GM23338 (cell line): ENCODE data around the gene SH3BGR. TPM values are rescaled to one million over a fixed set of nuclear protein-coding genes. Genes with fewer than 3 reads are reported as not detected.

Experiments
- ATAC-seq: fragments of 200-7000 bp; cut with Tn5 transposase; 3 replicates; pipeline ENCODE4 v1.9.1; 2020
- DNase-seq: peaks from one replicate; pipeline ENCODE4 v3.0.0-alpha.2; 2015; ENCODE audit warnings: low spot score
- H2AFZ ChIP-seq: fragments of 200-600 bp; sonication (generic); 2 replicates; pipeline ENCODE4 v1.8.0; 2016; ENCODE audit warnings: antibody characterized with exemption, mild to moderate bottlenecking, moderate library complexity
- H3F3A ChIP-seq: fragments of 200-600 bp; sonication (generic); replicated peaks from 2 replicates; pipeline ENCODE4 v1.8.0; 2017; ENCODE audit warnings: antibody characterized with exemption, mixed run types, low read depth
- H3K27ac ChIP-seq: fragments of 200-600 bp; sonication (generic); 2 replicates; pipeline ENCODE4 v1.6.1; 2016; ENCODE audit warnings: low read depth
- H3K27me3 ChIP-seq: fragments of 200-600 bp; sonication (generic); 2 replicates; pipeline ENCODE4 v1.8.0; 2016; ENCODE audit warnings: mild to moderate bottlenecking, mixed run types, moderate library complexity; ENCODE audit not compliant: insufficient read depth
- H3K36me3 ChIP-seq: fragments of 200-600 bp; sonication (generic); 2 replicates; pipeline ENCODE4 v1.8.0; 2016; ENCODE audit warnings: mild to moderate bottlenecking; ENCODE audit not compliant: insufficient read depth
- H3K4me1 ChIP-seq: fragments of 200-600 bp; sonication (generic); 2 replicates; pipeline ENCODE4 v1.8.0; 2016; ENCODE audit warnings: mild to moderate bottlenecking, moderate library complexity; ENCODE audit not compliant: insufficient read depth
- H3K4me2 ChIP-seq: fragments of 200-600 bp; sonication (generic); 2 replicates; pipeline ENCODE4 v1.7.1; 2017; ENCODE audit warnings: mixed run types
- H3K4me3 ChIP-seq: fragments of 200-600 bp; sonication (generic); 2 replicates; pipeline ENCODE4 v1.6.1; 2016; ENCODE audit warnings: mixed run types
- H3K79me2 ChIP-seq: fragments of 200-600 bp; sonication (generic); replicated peaks from 2 replicates; pipeline ENCODE4 v1.8.0; 2017; ENCODE audit warnings: mild to moderate bottlenecking; ENCODE audit not compliant: insufficient read depth
- H3K9me2 ChIP-seq: fragments of 200-600 bp; sonication (generic); 2 replicates; pipeline ENCODE4 v1.8.0; 2017; ENCODE audit not compliant: insufficient read depth
- H4K20me1 ChIP-seq: fragments of 200-600 bp; sonication (generic); replicated peaks from 2 replicates; pipeline ENCODE4 v1.8.0; 2017; ENCODE audit warnings: mild to moderate bottlenecking; ENCODE audit not compliant: insufficient read depth
- H3K27ac Mint-ChIP-seq: 2 replicates; pipeline ENCODE4 v1.8.0; 2020; ENCODE audit warnings: inconsistent platforms, mild to moderate bottlenecking, moderate library complexity, mixed read lengths
- H3K27me3 Mint-ChIP-seq: 3 replicates; pipeline ENCODE4 v1.8.0; 2022; ENCODE audit warnings: low read depth, mild to moderate bottlenecking, moderate library complexity, mixed read lengths, inconsistent platforms; ENCODE audit not compliant: insufficient read depth, poor library complexity
- H3K36me3 Mint-ChIP-seq: 3 replicates; pipeline ENCODE4 v1.8.0; 2021; ENCODE audit warnings: low read depth, mild to moderate bottlenecking, inconsistent platforms, moderate library complexity, mixed read lengths
- H3K4me1 Mint-ChIP-seq: 3 replicates; pipeline ENCODE4 v1.8.0; 2020; ENCODE audit warnings: mild to moderate bottlenecking, inconsistent platforms, mixed read lengths
- H3K4me3 Mint-ChIP-seq: 3 replicates; pipeline ENCODE4 v1.8.0; 2021; ENCODE audit warnings: moderate library complexity, mild to moderate bottlenecking, inconsistent platforms, mixed read lengths
- H3K9me3 Mint-ChIP-seq: 3 replicates; pipeline ENCODE4 v1.8.0; 2020; ENCODE audit warnings: moderate library complexity, mild to moderate bottlenecking, inconsistent platforms, mixed read lengths
- CREB1 ChIP-seq: fragments of 250-450 bp; sonication (Bioruptor Pico); IDR thresholded peaks from 2 replicates; pipeline ENCODE4 v1.5.0; 2020; ENCODE audit warnings: low read depth, mild to moderate bottlenecking, moderate library complexity
- CTCF ChIP-seq, 2 experiments: fragments of 200-600 bp in 1 of 2; sonication (generic) in 1 of 2; conservative IDR thresholded peaks; 2 replicates each; pipeline versions ENCODE4 v1.5.1 to v1.6.1; 2016 to 2017; ENCODE audit warnings: antibody characterized with exemption in 2 of 2, low read depth in 2 of 2, mild to moderate bottlenecking in 2 of 2, moderate library complexity in 1 of 2
- EZH2 ChIP-seq: fragments of 200-600 bp; sonication (generic); IDR thresholded peaks from one replicate; pipeline ENCODE4 v1.8.0; 2017; ENCODE audit warnings: antibody characterized with exemption, mild to moderate bottlenecking, low read depth; ENCODE audit not compliant: unreplicated experiment
- EZH2phosphoT487 ChIP-seq: fragments of 200-600 bp; sonication (generic); IDR thresholded peaks from one replicate; pipeline ENCODE4 v1.8.1; 2018; ENCODE audit warnings: antibody characterized with exemption; ENCODE audit not compliant: unreplicated experiment
- JUNB ChIP-seq: IDR thresholded peaks from one replicate; pipeline ENCODE4 v1.6.1; 2016; ENCODE audit warnings: antibody characterized with exemption; ENCODE audit not compliant: unreplicated experiment
- NANOG ChIP-seq: IDR thresholded peaks from 2 replicates; pipeline ENCODE4 v1.6.1; 2016; ENCODE audit warnings: antibody characterized with exemption, borderline replicate concordance
- POLR2AphosphoS5 ChIP-seq: IDR thresholded peaks from 2 replicates; pipeline ENCODE4 v1.6.1; 2016; ENCODE audit warnings: antibody characterized with exemption, low read depth
- REST ChIP-seq: IDR thresholded peaks from one replicate; pipeline ENCODE4 v1.6.1; 2018; ENCODE audit warnings: antibody characterized with exemption; ENCODE audit not compliant: unreplicated experiment
- STAT1 ChIP-seq: IDR thresholded peaks from one replicate; pipeline ENCODE4 v1.6.1; 2016; ENCODE audit warnings: antibody characterized with exemption; ENCODE audit not compliant: unreplicated experiment
- ZNF114 ChIP-seq: fragments of 250-450 bp; sonication (Bioruptor Pico); IDR thresholded peaks from 2 replicates; pipeline ENCODE4 v1.5.0; 2020; ENCODE audit warnings: mild to moderate bottlenecking, moderate library complexity
- ZNF331 ChIP-seq: fragments of 250-450 bp; sonication (Bioruptor Pico); IDR thresholded peaks from 2 replicates; pipeline ENCODE4 v1.5.0; 2020; ENCODE audit warnings: low read depth, mild to moderate bottlenecking, moderate library complexity
- ZNF462 ChIP-seq: fragments of 250-450 bp; sonication (Bioruptor Pico); IDR thresholded peaks from 2 replicates; pipeline ENCODE4 v1.5.0; 2020; ENCODE audit warnings: mild to moderate bottlenecking, moderate library complexity
- polyA plus RNA-seq: library from polyadenylated mRNA; unstranded; fragments of >200 nt; fragmentation: Nextera tagmentation; extraction: Ambion mirVana; gene quantifications from 2 replicates; pipeline ENCODE4 v1.2.1, GENCODE V29; 2016
- total RNA-seq: library from RNA; depleted of rRNA; stranded (reverse); fragments of >200 nt; shearing (Covaris generic); gene quantifications from 2 replicates; pipeline ENCODE4 v1.2.3, GENCODE V29; 2014
- TF ChIP-seq, protein P1 (sequence below): IDR thresholded peaks from 2 replicates; pipeline ENCODE4 v1.6.1; 2016; ENCODE audit warnings: antibody characterized with exemption

SH3BGR gene
- total and polyA plus RNA-seq, 2 experiments from 2014 or later: 5.9 to 18.9 TPM

GRCh38 chr21:39453571-39454179, 1.9 kb downstream of the SH3BGR start:
- Histone ChIP-seq H3K27me3 (no peaks in the 10 kb centered on the region), H3K4me3 (no peak overlapping the region), H3F3A (peaks cover 4% of the 10 kb centered on the region; the same call in 1 of the 2 replicates), H3K79me2 (no peaks in the 10 kb centered on the region), H2AFZ (no peak overlapping the region), H3K4me1 (peaks cover 23% of the 10 kb centered on the region), H3K36me3 (no peaks in the 10 kb centered on the region), H3K9me2 (no peaks in the 10 kb centered on the region), H3K27ac (no peak overlapping the region), H4K20me1 (no peaks in the 10 kb centered on the region), H3K4me2 (no peak overlapping the region)
- no peak overlapping the region for H3K4me3 Mint-ChIP-seq
- no peak for TF ChIP-seq STAT1
- no peak for TF ChIP-seq CTCF (conservative IDR thresholded peaks at IDR 0.05; ENCODE audit: low read depth in 2 of 2)
- TF ChIP-seq, protein P1, sequence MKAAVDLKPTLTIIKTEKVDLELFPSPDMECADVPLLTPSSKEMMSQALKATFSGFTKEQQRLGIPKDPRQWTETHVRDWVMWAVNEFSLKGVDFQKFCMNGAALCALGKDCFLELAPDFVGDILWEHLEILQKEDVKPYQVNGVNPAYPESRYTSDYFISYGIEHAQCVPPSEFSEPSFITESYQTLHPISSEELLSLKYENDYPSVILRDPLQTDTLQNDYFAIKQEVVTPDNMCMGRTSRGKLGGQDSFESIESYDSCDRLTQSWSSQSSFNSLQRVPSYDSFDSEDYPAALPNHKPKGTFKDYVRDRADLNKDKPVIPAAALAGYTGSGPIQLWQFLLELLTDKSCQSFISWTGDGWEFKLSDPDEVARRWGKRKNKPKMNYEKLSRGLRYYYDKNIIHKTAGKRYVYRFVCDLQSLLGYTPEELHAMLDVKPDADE: no peak
- TF ChIP-seq CREB1 (CRISPR knock-in tag): no peak
- no peak for TF ChIP-seq ZNF114 (CRISPR knock-in tag)
- TF ChIP-seq ZNF331 (CRISPR knock-in tag): no peak
- TF ChIP-seq JUNB: no peak
- no peak for TF ChIP-seq NANOG
- no peak for TF ChIP-seq REST
- no peak for TF ChIP-seq ZNF462 (CRISPR knock-in tag)
- no peak for TF ChIP-seq EZH2
- TF ChIP-seq EZH2phosphoT487: no peak
- no peak for TF ChIP-seq POLR2AphosphoS5
- peaks cover 28% of the 10 kb centered on the region for H3K4me1 Mint-ChIP-seq
- no peak overlapping the region for H3K27ac Mint-ChIP-seq
- H3K9me3 Mint-ChIP-seq: no peaks in the 10 kb centered on the region
- no peak for DNase-seq
- no peaks in the 10 kb centered on the region for H3K36me3 Mint-ChIP-seq
- ATAC-seq: no peak
- H3K27me3 Mint-ChIP-seq: peaks cover 13% of the 10 kb centered on the region
